ENCODE results near the gene NUP62CL.
"Not testable (repeated sequence)": the region's sequence is repeated elsewhere in the genome, so short reads cannot be mapped to it uniquely, and the experiment has no call there.

Gene NUP62CL, protein sequence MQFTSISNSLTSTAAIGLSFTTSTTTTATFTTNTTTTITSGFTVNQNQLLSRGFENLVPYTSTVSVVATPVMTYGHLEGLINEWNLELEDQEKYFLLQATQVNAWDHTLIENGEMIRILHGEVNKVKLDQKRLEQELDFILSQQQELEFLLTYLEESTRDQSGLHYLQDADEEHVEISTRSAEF

GRCh38 chrX:107205770-107206696 lies at the start of gene NUP62CL, which contains the start of gene DNAAF6:
TSS of gene NUP62CL (minus strand) at chrX:107206433. CDS start at chrX:107175146, 31,287 bp downstream.
TSS of gene DNAAF6 (plus strand) at chrX:107206611. CDS start at chrX:107212876, 6,265 bp downstream.
- DNase-seq (ENCODE audit: low spot score) = peak; percentile 36

GRCh38 chrX:107228486-107228819 lies 22.2 kb upstream of the NUP62CL start:
- DNase-seq (ENCODE audit: low spot score) = no peak

- no peak for DNase-seq (ENCODE audit: low spot score)
Observed at GRCh38 chrX:107227780-107228485, 21.7 kb upstream of the NUP62CL start.

GRCh38 chrX:107226757-107227156 lies 20.5 kb upstream of the NUP62CL start:
- no peak for DNase-seq (ENCODE audit: low spot score)

- DNase-seq (ENCODE audit: low spot score) = no peak
Observed at GRCh38 chrX:107213477-107213876, 7.2 kb upstream of the NUP62CL start.

- no peak for DNase-seq (ENCODE audit: low spot score)
Observed at GRCh38 chrX:107207943-107208342, 1.7 kb upstream of the NUP62CL start.

DNA sequence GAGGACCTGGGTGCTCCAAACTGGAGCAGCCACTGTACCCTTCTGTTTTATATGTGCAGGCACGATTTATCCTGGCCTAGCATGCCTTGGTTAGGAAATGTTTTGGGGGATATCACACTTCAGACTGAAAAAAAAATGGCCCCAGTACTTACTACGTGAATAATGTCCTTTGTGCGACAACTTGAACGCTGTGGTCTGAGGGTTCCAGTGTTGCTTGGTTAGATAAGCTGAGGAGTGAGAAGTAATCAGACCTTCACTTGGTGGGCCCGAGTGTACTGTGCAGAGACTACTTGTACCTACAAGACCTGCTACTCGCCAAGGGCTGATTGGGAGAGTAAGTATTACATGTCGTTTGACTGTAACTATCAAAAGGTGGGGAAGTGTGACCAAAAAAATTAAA lies 856 bp upstream of the NUP62CL start:
- DNase-seq (ENCODE audit: low spot score) = no peak

DNA sequence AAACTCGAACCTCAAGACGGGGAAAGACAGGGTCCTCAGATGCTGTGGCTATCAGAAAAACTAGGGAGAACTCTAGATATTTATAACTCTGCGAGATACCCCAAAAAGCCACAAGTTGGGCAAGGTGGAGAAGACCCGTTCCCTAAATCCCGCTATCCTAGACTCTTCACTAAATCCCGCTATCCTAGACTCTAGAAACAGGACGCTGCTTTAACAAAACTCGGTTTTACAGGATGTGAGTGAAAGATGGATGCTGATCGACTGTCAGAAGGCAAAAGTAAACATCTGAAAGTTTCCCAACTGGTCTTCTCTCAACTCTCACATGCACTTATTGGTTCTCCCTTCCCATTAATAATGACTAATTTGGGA lies 448 bp upstream of the NUP62CL start:
- no peak for DNase-seq (ENCODE audit: low spot score)

GRCh38 chrX:107204068-107204605 lies 2.1 kb downstream of the NUP62CL start:
- DNase-seq (ENCODE audit: low spot score) = no peak

- no peak for DNase-seq (ENCODE audit: low spot score)
Observed at GRCh38 chrX:107199491-107199890, 6.7 kb downstream of the NUP62CL start.

DNA sequence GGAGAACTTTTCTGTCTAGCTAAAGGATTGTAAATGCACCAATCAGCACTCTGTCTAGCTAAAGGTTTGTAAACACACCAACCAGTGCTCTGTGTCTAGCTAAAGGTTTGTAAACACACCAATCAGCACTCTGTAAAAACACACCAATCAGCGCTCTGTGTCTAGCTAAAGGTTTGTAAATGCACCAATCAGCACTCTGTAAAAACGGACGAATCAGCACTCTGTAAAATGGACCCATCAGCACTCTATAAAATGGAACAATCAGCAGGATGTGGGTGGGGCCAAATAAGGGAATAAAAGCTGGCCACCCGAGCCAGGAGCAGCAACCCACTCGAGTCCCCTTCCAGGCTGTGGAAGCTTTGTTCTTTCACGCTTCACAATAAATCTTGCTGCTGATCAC lies 8.2 kb downstream of the NUP62CL start:
- DNase-seq (ENCODE audit: low spot score) = not testable (repeated sequence)

GRCh38 chrX:107197319-107197718 lies 8.9 kb downstream of the NUP62CL start:
- no peak for DNase-seq (ENCODE audit: low spot score)

DNA sequence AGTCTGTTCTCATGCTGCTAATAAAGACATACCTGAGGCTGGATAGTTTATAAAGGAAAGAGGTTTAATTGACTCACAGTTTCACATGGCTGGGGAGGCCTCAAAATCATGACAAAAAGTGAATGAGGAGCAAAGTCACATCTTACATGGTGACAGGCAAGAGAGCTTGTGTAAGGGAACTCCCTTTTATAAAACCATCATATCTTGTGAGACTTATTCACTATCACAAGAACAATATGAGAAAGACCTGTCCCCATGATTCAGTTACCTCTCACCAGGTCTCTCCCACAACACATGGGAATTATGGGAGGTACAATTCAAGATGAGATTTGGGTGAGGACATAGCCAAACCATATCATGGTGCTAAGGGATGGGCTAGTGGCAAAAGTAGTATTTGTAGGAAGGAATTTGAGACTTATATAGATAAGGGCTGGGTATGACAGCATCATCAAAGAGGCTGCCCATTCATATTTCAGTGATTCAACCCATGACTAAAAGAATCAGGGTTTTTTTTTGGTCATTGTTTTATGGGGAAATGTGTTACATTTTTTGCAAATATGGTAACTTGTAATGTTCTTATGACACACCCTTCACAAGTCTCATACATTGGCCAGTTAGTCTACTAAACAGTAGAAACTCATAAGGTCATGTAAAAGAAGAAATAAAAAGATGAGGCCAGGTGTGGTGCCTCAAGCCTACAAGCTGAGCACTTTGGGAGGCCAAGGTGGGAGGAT lies 34.7 kb downstream of the NUP62CL start:
- no peak for DNase-seq (ENCODE audit: low spot score)

DNA sequence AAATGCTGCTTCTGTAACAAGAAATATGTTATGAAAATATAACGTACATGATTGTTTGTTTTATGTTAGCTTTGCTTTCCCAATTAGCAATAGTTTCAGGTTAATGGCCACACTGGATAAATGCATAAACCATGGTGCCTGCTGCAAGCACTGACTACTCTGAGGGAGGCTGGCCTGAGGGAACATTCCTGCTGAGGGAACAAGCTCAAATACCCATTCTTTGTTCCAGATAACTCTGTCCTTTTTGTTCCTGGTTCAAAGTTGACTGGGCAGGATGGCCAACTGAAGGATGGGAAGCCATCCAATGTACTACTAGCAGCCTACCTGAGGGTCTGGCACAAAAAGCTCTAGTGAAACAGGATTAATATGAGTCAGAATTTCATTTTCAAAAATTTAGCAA lies 37.5 kb downstream of the NUP62CL start:
- DNase-seq (ENCODE audit: low spot score) = no peak

DNA sequence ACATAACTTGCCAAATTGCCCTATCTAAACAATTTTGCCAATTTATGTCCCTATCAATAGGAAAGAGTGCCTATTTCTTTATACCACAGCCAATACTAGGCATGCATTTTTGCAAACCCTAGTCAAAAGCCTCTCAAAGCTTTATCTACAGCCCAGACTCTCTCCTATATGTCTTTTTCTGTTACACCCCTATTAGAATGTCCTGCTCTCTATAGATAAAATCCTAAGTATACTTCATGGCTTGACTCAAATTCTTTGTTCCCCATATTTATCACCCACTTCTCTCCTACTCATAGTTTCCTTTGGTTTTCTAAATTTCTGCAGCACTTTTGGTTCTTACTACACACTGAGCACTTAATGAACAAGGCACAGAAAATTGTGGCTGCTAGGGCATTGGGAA lies 38.0 kb downstream of the NUP62CL start:
- DNase-seq (ENCODE audit: low spot score) = no peak

GRCh38 chrX:107167163-107167921 lies 38.9 kb downstream of the NUP62CL start:
- DNase-seq (ENCODE audit: low spot score) = no peak

DNA sequence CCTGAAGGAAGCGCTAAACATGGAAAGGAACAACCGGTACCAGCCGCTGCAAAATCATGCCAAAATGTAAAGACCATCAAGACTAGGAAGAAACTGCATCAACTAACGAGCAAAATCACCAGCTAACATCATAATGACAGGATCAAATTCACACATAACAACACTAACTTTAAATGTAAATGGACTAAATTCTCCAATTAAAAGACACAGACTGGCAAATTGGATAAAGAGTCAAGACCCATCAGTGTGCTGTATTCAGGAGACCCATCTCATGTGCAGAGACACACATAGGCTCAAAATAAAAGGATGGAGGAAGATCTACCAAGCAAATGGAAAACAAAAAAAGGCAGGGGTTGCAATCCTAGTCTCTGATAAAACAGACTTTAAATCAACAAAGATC lies 48.6 kb downstream of the NUP62CL start:
- DNase-seq (ENCODE audit: low spot score) = not testable (repeated sequence)

DNA sequence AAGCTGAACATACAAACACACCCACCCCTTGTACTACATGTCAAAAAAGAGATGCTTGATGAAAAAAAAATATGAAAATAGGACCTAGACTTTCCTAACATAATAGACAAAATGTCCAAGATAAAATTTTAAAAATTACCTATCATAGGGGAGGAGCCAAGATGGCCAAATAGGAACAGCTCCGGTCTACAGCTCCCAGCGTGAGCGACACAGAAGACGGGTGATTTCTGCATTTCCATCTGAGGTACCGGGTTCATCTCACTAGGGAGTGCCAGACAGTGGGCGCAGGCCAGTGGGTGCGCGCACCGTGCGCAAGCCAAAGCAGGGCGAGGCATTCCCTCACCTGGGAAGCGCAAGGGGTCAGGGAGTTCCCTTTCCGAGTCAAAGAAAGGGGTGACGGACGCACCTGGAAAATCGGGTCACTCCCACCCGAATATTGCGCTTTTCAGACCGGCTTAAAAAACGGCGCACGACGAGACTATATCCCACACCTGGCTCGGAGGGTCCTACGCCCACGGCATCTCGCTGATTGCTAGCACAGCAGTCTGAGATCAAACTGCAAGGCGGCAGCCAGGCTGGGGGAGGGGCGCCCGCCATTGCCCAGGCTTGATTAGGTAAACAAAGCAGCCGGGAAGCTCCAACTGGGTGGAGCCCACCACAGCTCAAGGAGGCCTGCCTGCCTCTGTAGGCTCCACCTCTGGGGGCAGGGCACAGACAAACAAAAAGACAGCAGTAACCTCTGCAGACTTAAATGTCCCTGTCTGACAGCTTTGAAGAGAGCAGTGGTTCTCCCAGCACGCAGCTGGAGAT lies 50.4 kb downstream of the NUP62CL start:
- DNase-seq (ENCODE audit: low spot score) = not testable (repeated sequence)

- DNase-seq (ENCODE audit: low spot score) = no peak
Observed at GRCh38 chrX:107154787-107155620, 51.2 kb downstream of the NUP62CL start.
